Medulla oblongata (tissue), 1 donor: ENCODE measurements around the gene MXD3.
"Not testable (repeated sequence)": the region's sequence is repeated elsewhere in the genome, so short reads cannot be mapped to it uniquely, and the experiment has no call there.

Source experiments
- DNase-seq: peaks from one replicate; pipeline ENCODE4 v3.0.0-alpha.2; 2015; ENCODE audit errors: extremely low spot score

The MXD3 gene

GRCh38 chr5:177343000-177343399, 31.3 kb upstream of the MXD3 start:
- DNase-seq, result not testable (repeated sequence)

GRCh38 chr5:177339107-177339638, 27.5 kb upstream of the MXD3 start:
- no peak for DNase-seq

GRCh38 chr5:177338251-177339106, 26.8 kb upstream of the MXD3 start:
- no peak for DNase-seq

- DNase-seq, result no peak
These were observed 25.2 kb upstream of the MXD3 start for GRCh38 chr5:177336603-177337494.

GRCh38 chr5:177336112-177336511, 24.4 kb upstream of the MXD3 start:
- DNase-seq, result no peak

- DNase-seq, result no peak
These were observed 24.0 kb upstream of the MXD3 start for GRCh38 chr5:177335701-177336065.

- no peak for DNase-seq
These were observed 23.3 kb upstream of the MXD3 start for GRCh38 chr5:177334781-177335700.

- DNase-seq, result no peak
These were observed 22.5 kb upstream of the MXD3 start for GRCh38 chr5:177334155-177334551.

GRCh38 chr5:177333420-177334154, 21.9 kb upstream of the MXD3 start:
- DNase-seq, result no peak

- no peak for DNase-seq
These were observed 21.2 kb upstream of the MXD3 start for GRCh38 chr5:177332896-177333260.

GRCh38 chr5:177332031-177332895, 20.6 kb upstream of the MXD3 start:
- DNase-seq, result no peak

GRCh38 chr5:177330991-177331842, 19.5 kb upstream of the MXD3 start:
- no peak for DNase-seq

- no peak for DNase-seq
These were observed 18.2 kb upstream of the MXD3 start for GRCh38 chr5:177329883-177330282.

- DNase-seq, result no peak
These were observed 17.0 kb upstream of the MXD3 start for GRCh38 chr5:177328545-177329231.

GRCh38 chr5:177327539-177328522, 16.1 kb upstream of the MXD3 start:
- no peak for DNase-seq

- no peak for DNase-seq
These were observed 14.2 kb upstream of the MXD3 start for GRCh38 chr5:177325868-177326381.

GRCh38 chr5:177320879-177321278, 9.2 kb upstream of the MXD3 start:
- DNase-seq, result peak; percentile 67
